Measurements from ENCODE around the gene RPRD1B.

RPRD1B gene

GRCh38 chr20:37986044-37986858, 47.3 kb upstream of the RPRD1B start:
- no peak overlapping the region for H3K4me2 ChIP-seq (ENCODE audit: low read length)
- no peaks in the 10 kb centered on the region for H3F3A ChIP-seq (ENCODE audit: insufficient read depth, low read length)
- H3K27me3 ChIP-seq (ENCODE audit: insufficient read depth, low read length) = no peaks in the 10 kb centered on the region
- H3K9me2 ChIP-seq (ENCODE audit: low read depth, low read length) = no peaks in the 10 kb centered on the region
- no peak overlapping the region for H3K9ac ChIP-seq (ENCODE audit: low read length)
- no peaks in the 10 kb centered on the region for H4K20me1 ChIP-seq (ENCODE audit: insufficient read depth, low read length)
- no peaks in the 10 kb centered on the region for H3K79me2 ChIP-seq (ENCODE audit: insufficient read depth, low read length)
- no peak overlapping the region for H2AFZ ChIP-seq (ENCODE audit: low read length)
- H3K27ac ChIP-seq (ENCODE audit: low read depth, low read length, poor library complexity, severe bottlenecking) = no peak overlapping the region
- no peak for TF ChIP-seq CTCF (IDR thresholded peaks at IDR 0.05; ENCODE audit: low read length)
- no peak for TF ChIP-seq EZH2 (IDR thresholded peaks at IDR 0.05; ENCODE audit: borderline replicate concordance, low read length)
- H3K9me3 ChIP-seq (ENCODE audit: low read length) = no peaks in the 10 kb centered on the region
- H3K36me3 ChIP-seq (ENCODE audit: insufficient read depth, low read length) = peaks cover 54% of the 10 kb centered on the region
- H3K4me3 ChIP-seq (ENCODE audit: low read depth, low read length, poor library complexity, severe bottlenecking) = no peak overlapping the region
- H3K4me1 ChIP-seq (ENCODE audit: insufficient read depth, low read length, severe bottlenecking) = peaks cover 21% of the 10 kb centered on the region

GRCh38 chr20:37986873-37987601, 46.5 kb upstream of the RPRD1B start:
- Histone ChIP-seq H3K4me2 (ENCODE audit: low read length) (no peak overlapping the region), H3K4me1 (ENCODE audit: insufficient read depth, low read length, severe bottlenecking) (peaks cover 27% of the 10 kb centered on the region), H3K9me3 (ENCODE audit: low read length) (no peaks in the 10 kb centered on the region)

GRCh38 chr20:37987602-37988290, 45.8 kb upstream of the RPRD1B start:
- Histone ChIP-seq H3F3A (ENCODE audit: insufficient read depth, low read length) (no peaks in the 10 kb centered on the region), H3K4me1 (ENCODE audit: insufficient read depth, low read length, severe bottlenecking) (peaks cover 27% of the 10 kb centered on the region), H3K9me3 (ENCODE audit: low read length) (no peaks in the 10 kb centered on the region), H3K36me3 (ENCODE audit: insufficient read depth, low read length) (peaks cover 50% of the 10 kb centered on the region), H4K20me1 (ENCODE audit: insufficient read depth, low read length) (no peaks in the 10 kb centered on the region), H3K9me2 (ENCODE audit: low read depth, low read length) (no peaks in the 10 kb centered on the region), H3K9ac (ENCODE audit: low read length) (no peak overlapping the region), H3K4me2 (ENCODE audit: low read length) (no peak overlapping the region), H3K79me2 (ENCODE audit: insufficient read depth, low read length) (no peaks in the 10 kb centered on the region), H2AFZ (ENCODE audit: low read length) (no peak overlapping the region), H3K4me3 (ENCODE audit: low read depth, low read length, poor library complexity, severe bottlenecking) (no peak overlapping the region), H3K27me3 (ENCODE audit: insufficient read depth, low read length) (no peaks in the 10 kb centered on the region), H3K27ac (ENCODE audit: low read depth, low read length, poor library complexity, severe bottlenecking) (no peak overlapping the region)
- TF ChIP-seq CTCF (IDR thresholded peaks at IDR 0.05; ENCODE audit: low read length) = no peak
- TF ChIP-seq EZH2 (IDR thresholded peaks at IDR 0.05; ENCODE audit: borderline replicate concordance, low read length) = no peak

More at GRCh38 chr20:37986873-37987601, 46.5 kb upstream of the RPRD1B start:
- no peaks in the 10 kb centered on the region for H3K9me2 ChIP-seq (ENCODE audit: low read depth, low read length)
- H3K9ac ChIP-seq (ENCODE audit: low read length) = no peak overlapping the region
- no peak for TF ChIP-seq CTCF (IDR thresholded peaks at IDR 0.05; ENCODE audit: low read length)
- no peaks in the 10 kb centered on the region for H4K20me1 ChIP-seq (ENCODE audit: insufficient read depth, low read length)
- no peaks in the 10 kb centered on the region for H3K27me3 ChIP-seq (ENCODE audit: insufficient read depth, low read length)
- no peaks in the 10 kb centered on the region for H3F3A ChIP-seq (ENCODE audit: insufficient read depth, low read length)
- peaks cover 55% of the 10 kb centered on the region for H3K36me3 ChIP-seq (ENCODE audit: insufficient read depth, low read length)
- no peak overlapping the region for H3K27ac ChIP-seq (ENCODE audit: low read depth, low read length, poor library complexity, severe bottlenecking)
- no peaks in the 10 kb centered on the region for H3K79me2 ChIP-seq (ENCODE audit: insufficient read depth, low read length)
- H2AFZ ChIP-seq (ENCODE audit: low read length) = no peak overlapping the region
- no peak overlapping the region for H3K4me3 ChIP-seq (ENCODE audit: low read depth, low read length, poor library complexity, severe bottlenecking)

Measured in OCI-LY1 (cell line).